Heart left ventricle (tissue), 13 donors: Measurements from ENCODE around the gene RYR3.

ENCODE experiments used
- CTCF ChIP-seq, 12 donors: fragments of 200-600 bp; sonication (generic) in 4 of 12; IDR thresholded peaks; one replicate each; pipeline versions ENCODE4 v1.5.0 to v1.8.0; 2018 to 2022; ENCODE audit warnings: antibody characterized with exemption in 12 of 12, mild to moderate bottlenecking in 5 of 12
- POLR2A ChIP-seq, 2 donors: fragments of 450-650 bp; IDR thresholded peaks; one replicate each; pipeline ENCODE4 v1.6.1; 2017; ENCODE audit warnings: antibody characterized with exemption in 2 of 2, mild to moderate bottlenecking in 2 of 2, moderate library complexity in 2 of 2
- donor health status: ischemic (EF 13 %, LVEDD 7.1; RV severe dilation, severe dysfunction).
- donor health status: DM: no; HTN: yes; CAD: no.
- donor health status: DM: no; HTN: no; CAD: no.
- donor health status: ischemic (EF 25% LVEDD 6.9; RV normal size, moderate dysfunction).
- donor health status: ischemic (EF 25% LVEDD 5.7; RV mildly dilated, moderate dysfunction).
- donor health status: ischemic (EF 35%, LVEDD 5.7; RV mildly dilated, moderate dysfunction).
- donor health status: nonischemic (EF 11% LVEDD 7.7; RV severe dilation, severe dysfunction).
- donor health status: DM: yes; HTN: yes; CAD: no.
- donor health status: PGD.
- donor health status: ischemic (EF 29% LVEDD 5.4; RV normal size, mild dysfunction).
- donor health status: nonischemic (EF 23%, LVEDD 6.1; RV moderate dilation, normal function).

GRCh38 chr15:33448961-33449606 lies 138.3 kb downstream of the RYR3 start:
- TF ChIP-seq CTCF (IDR thresholded peaks at IDR 0.05) = no peak
- TF ChIP-seq POLR2A (IDR thresholded peaks at IDR 0.05) = no peak
